ENCODE results near the gene REEP6. TPM values are rescaled to one million over a fixed set of nuclear protein-coding genes. Genes with fewer than 3 reads are reported as not detected.

The REEP6 gene
- total and polyA plus RNA-seq, 2 of the 4 experiments (the other 2 are of a cell fraction), result 1.3 to 2.2 TPM

- Histone ChIP-seq H3K9me3 (ENCODE audit: control insufficient read depth, insufficient read depth, low read length) (no peaks in the 10 kb centered on the region), H3K27me3 (ENCODE audit: control insufficient read depth, insufficient read depth, low read length) (peaks cover 30% of the 10 kb centered on the region), H4K5ac (ENCODE audit: low read depth, low read length) (no peak overlapping the region), H3K9ac (ENCODE audit: low read depth, low read length) (no peak overlapping the region), H2BK15ac (ENCODE audit: low read depth, low read length) (no peak overlapping the region), H2BK20ac (ENCODE audit: low read depth, low read length) (no peak overlapping the region), H3K14ac (replicated peaks; ENCODE audit: low read depth, low read length) (no peak overlapping the region), H2BK120ac (ENCODE audit: low read depth, low read length) (no peak overlapping the region), H2AK9ac (replicated peaks; ENCODE audit: low read depth, low read length, poor library complexity) (no peak overlapping the region), H3K79me1 (ENCODE audit: low read depth in 1 of 2, low read length in 2 of 2) (no peaks in the 10 kb centered on the region), H3K9me1 (ENCODE audit: insufficient read depth, low read length) (peaks cover 4% of the 10 kb centered on the region; the same call in 1 of the 2 replicates), H3K4me1 (ENCODE audit: control insufficient read depth, insufficient read depth, low read length) (no peaks in the 10 kb centered on the region; the same call in 1 of the 2 replicates), H3K56ac (ENCODE audit: extremely low read depth, insufficient read depth, low read length) (no peak overlapping the region), H2BK5ac (ENCODE audit: low read depth, low read length, poor library complexity, severe bottlenecking) (no peak overlapping the region), H2AFZ (replicated peaks; ENCODE audit: low read length, poor library complexity) (no peak overlapping the region), H3K18ac (ENCODE audit: low read depth, low read length) (no peak overlapping the region), H3K27ac (ENCODE audit: insufficient read depth, low read length) (no peak overlapping the region), H4K20me1 (ENCODE audit: insufficient read depth, low read length) (peaks cover 7% of the 10 kb centered on the region; the same call in 1 of the 2 replicates), H3K4me2 (ENCODE audit: low read depth, low read length) (no peak overlapping the region), H2AK5ac (ENCODE audit: low read depth, low read length) (no peak overlapping the region), H4K8ac (ENCODE audit: low read depth in 2 of 2, low read length in 2 of 2) (no peak overlapping the region), H3K23ac (ENCODE audit: low read depth, low read length) (no peak overlapping the region), H3K4ac (ENCODE audit: low read depth, low read length) (no peak overlapping the region), H3K4me3 (ENCODE audit: insufficient read depth, low read depth, low read length) (no peak overlapping the region), H4K91ac (ENCODE audit: insufficient read depth, low read depth, low read length) (no peak overlapping the region), H3K36me3 (ENCODE audit: control insufficient read depth, insufficient read depth, low read length) (no peaks in the 10 kb centered on the region)
- ATAC-seq (ENCODE audit: low read depth) (no peak), DNase-seq (no peak)
- dilution Hi-C loops (cut with HindIII; ENCODE audit: low sequenced_read_pairs, unreplicated experiment) (no loop called here), intact Hi-C loops (cut with micrococcal nuclease) (no loop called here), in situ Hi-C loops (cut with MboI; ENCODE audit: low sequenced_read_pairs) (loop anchor here (25.0 kb wide), 1 partner anchor 260 kb away; no protein-coding TSS in a partner anchor)
- WGBS, 2 experiments (ENCODE audit: extremely low coverage in 2 of 2, insufficient read length in 1 of 2), result 76% methylated on average over 5 of the region's 18 CpGs; no CpG with 5 or more reads in 1 of the 2 experiments
- TF ChIP-seq NFE2L2 (IDR thresholded peaks at IDR 0.05; ENCODE audit: low read depth, low read length) (no peak), POLR2A (IDR thresholded peaks at IDR 0.05; ENCODE audit: low read depth, low read length) (no peak), MXI1 (IDR thresholded peaks at IDR 0.05; ENCODE audit: borderline replicate concordance, low read depth, low read length) (no peak), CEBPB (IDR thresholded peaks at IDR 0.05; ENCODE audit: low read depth, low read length) (no peak), RFX5 (IDR thresholded peaks at IDR 0.05; ENCODE audit: low read depth, low read length) (no peak), RCOR1 (IDR thresholded peaks at IDR 0.05; ENCODE audit: insufficient replicate concordance, low read length) (no peak), ELK1 (IDR thresholded peaks at IDR 0.05; ENCODE audit: borderline replicate concordance, low read depth, low read length) (no peak), USF2 (IDR thresholded peaks at IDR 0.05; ENCODE audit: low read depth, low read length) (no peak), SMC3 (IDR thresholded peaks at IDR 0.05; ENCODE audit: low read depth, low read length) (no peak), CHD1 (IDR thresholded peaks at IDR 0.05; ENCODE audit: low read depth, low read length) (no peak), MAFK (IDR thresholded peaks at IDR 0.05; ENCODE audit: low read depth, low read length) (no peak), MAZ (IDR thresholded peaks at IDR 0.05; ENCODE audit: borderline replicate concordance, low read depth, low read length) (no peak)
- TF ChIP-seq, protein P1, sequence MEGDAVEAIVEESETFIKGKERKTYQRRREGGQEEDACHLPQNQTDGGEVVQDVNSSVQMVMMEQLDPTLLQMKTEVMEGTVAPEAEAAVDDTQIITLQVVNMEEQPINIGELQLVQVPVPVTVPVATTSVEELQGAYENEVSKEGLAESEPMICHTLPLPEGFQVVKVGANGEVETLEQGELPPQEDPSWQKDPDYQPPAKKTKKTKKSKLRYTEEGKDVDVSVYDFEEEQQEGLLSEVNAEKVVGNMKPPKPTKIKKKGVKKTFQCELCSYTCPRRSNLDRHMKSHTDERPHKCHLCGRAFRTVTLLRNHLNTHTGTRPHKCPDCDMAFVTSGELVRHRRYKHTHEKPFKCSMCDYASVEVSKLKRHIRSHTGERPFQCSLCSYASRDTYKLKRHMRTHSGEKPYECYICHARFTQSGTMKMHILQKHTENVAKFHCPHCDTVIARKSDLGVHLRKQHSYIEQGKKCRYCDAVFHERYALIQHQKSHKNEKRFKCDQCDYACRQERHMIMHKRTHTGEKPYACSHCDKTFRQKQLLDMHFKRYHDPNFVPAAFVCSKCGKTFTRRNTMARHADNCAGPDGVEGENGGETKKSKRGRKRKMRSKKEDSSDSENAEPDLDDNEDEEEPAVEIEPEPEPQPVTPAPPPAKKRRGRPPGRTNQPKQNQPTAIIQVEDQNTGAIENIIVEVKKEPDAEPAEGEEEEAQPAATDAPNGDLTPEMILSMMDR (conservative IDR thresholded peaks at IDR 0.05; ENCODE audit: low read depth, low read length), result no peak
- ChIA-PET POLR2A (ENCODE audit: unreplicated experiment) (interaction anchor here (0.7 kb wide), 1 partner anchor 127 kb away, joined by 4 read pairs; no protein-coding TSS in a partner anchor), CTCF (interaction anchor here (0.5 kb wide), 1 partner anchor 8 kb away, joined by 3 read pairs; no protein-coding TSS in a partner anchor)
- BruUV-seq (replicated peaks), result no TSS peak
Observed at GRCh38 chr19:1526979-1527649, 36.1 kb downstream of the REEP6 start.
